Amygdala (tissue), 56 donors: ENCODE measurements around the gene TIMP2.
A peak's percentile ranks its signal among the peaks of the same experiment; 100 is the strongest.
"Not testable (repeated sequence)": the region's sequence is repeated elsewhere in the genome, so short reads cannot be mapped to it uniquely, and the experiment has no call there.

Source experiments
- DNase-seq, 56 donors: peaks; one replicate each; lab custom pipeline; 2025; lab: John Stamatoyannopoulos, UW

TIMP2 gene

GRCh38 chr17:78892936-78893379, 32.2 kb downstream of the TIMP2 start:
- no peak for DNase-seq

GRCh38 chr17:78892520-78892919, 32.7 kb downstream of the TIMP2 start:
- DNase-seq, result peak in 29 of 56 donors; percentile 26 to 69 (median 51)

GRCh38 chr17:78892062-78892456, 33.1 kb downstream of the TIMP2 start:
- DNase-seq, result peak in 1 of 56 donors; percentile 49

GRCh38 chr17:78891406-78892061, 33.7 kb downstream of the TIMP2 start:
- peak in 5 of 56 donors; percentile 23 to 35 (median 32) for DNase-seq

- peak in 27 of 56 donors; percentile 23 to 71 (median 46) for DNase-seq
These were observed 34.7 kb downstream of the TIMP2 start for GRCh38 chr17:78890498-78890897.

- DNase-seq, result not testable (repeated sequence)
These were observed 35.1 kb downstream of the TIMP2 start for GRCh38 chr17:78890096-78890495.

- no peak for DNase-seq
These were observed 35.7 kb downstream of the TIMP2 start for GRCh38 chr17:78889531-78889930.

GRCh38 chr17:78888941-78889518, 36.2 kb downstream of the TIMP2 start:
- DNase-seq, result no peak

- no peak for DNase-seq
These were observed 38.2 kb downstream of the TIMP2 start for GRCh38 chr17:78886954-78887353.

- no peak for DNase-seq
These were observed 39.2 kb downstream of the TIMP2 start for GRCh38 chr17:78885956-78886355.

- peak in 1 of 56 donors; percentile 65 for DNase-seq
These were observed 40.1 kb downstream of the TIMP2 start for GRCh38 chr17:78884876-78885667.

GRCh38 chr17:78884148-78884825, 40.9 kb downstream of the TIMP2 start:
- peak in 46 of 56 donors; percentile 33 to 84 (median 69) for DNase-seq

- peak in 55 of 56 donors; percentile 51 to 96 (median 85) for DNase-seq
These were observed 41.6 kb downstream of the TIMP2 start for GRCh38 chr17:78883533-78884131.

- DNase-seq, result peak in 8 of 56 donors; percentile 54 to 94 (median 64)
These were observed 42.1 kb downstream of the TIMP2 start for GRCh38 chr17:78883089-78883532.

GRCh38 chr17:78882540-78883088, 42.6 kb downstream of the TIMP2 start:
- DNase-seq, result peak in 1 of 56 donors; percentile 38

- DNase-seq, result peak in 6 of 56 donors; percentile 19 to 56 (median 48)
These were observed 45.5 kb downstream of the TIMP2 start for GRCh38 chr17:78879635-78880186.

- no peak for DNase-seq
These were observed 46.2 kb downstream of the TIMP2 start for GRCh38 chr17:78878871-78879527.

- DNase-seq, result no peak
These were observed 46.9 kb downstream of the TIMP2 start for GRCh38 chr17:78878261-78878660.

GRCh38 chr17:78876954-78877517, 48.2 kb downstream of the TIMP2 start:
- DNase-seq, result not testable (repeated sequence)
